B cell (primary cell): ENCODE results near the gene TMF1. TPM values are rescaled to one million over a fixed set of nuclear protein-coding genes. Genes with fewer than 3 reads are reported as not detected.

Experiments used
- ATAC-seq: fragments of 200-7000 bp; cut with Tn5 transposase; one replicate; pipeline ENCODE4 v1.10.0; 2021; ENCODE audit warnings: low read depth, mild to moderate bottlenecking, moderate number of reproducible peaks, moderate library complexity
- CTCF ChIA-PET: fragments of 350-600 bp; sonication (Branson Sonifier 250); formaldehyde crosslinking; loops from one replicate; lab custom pipeline; 2021; ENCODE audit warnings: antibody characterized with exemption, inconsistent platforms; lab: Charles Lee
- POLR2A ChIA-PET: fragments of 350-600 bp; sonication (Branson Sonifier 250); formaldehyde crosslinking; loops from one replicate; lab custom pipeline; 2021; ENCODE audit warnings: antibody characterized with exemption; lab: Charles Lee
- DNase-seq: peaks from one replicate; pipeline ENCODE4 v3.0.0; 2013
- H2AFZ ChIP-seq: 2 replicates; pipeline ENCODE4 v1.6.1; 2012; ENCODE audit warnings: mild to moderate bottlenecking, low read depth, low read length; ENCODE audit not compliant: insufficient read depth, poor library complexity, severe bottlenecking
- H3K27ac ChIP-seq, 2 donors: 1 replicate in 1 of 2; 2 replicates in 1 of 2; pipeline ENCODE4 v1.5.1; 2012 to 2013; ENCODE audit warnings: low read length in 2 of 2, mild to moderate bottlenecking in 2 of 2, moderate library complexity in 1 of 2
- H3K27me3 ChIP-seq, 4 experiments: fragments of 200-600 bp in 1 of 4; sonication (generic) in 1 of 4; replicated peaks in 1 of 4; 1 replicate in 2 of 4; 2 replicates in 2 of 4; pipeline versions ENCODE4 v1.6.1 to v1.7.0; 2013 to 2016; ENCODE audit warnings: low read length in 3 of 4, mild to moderate bottlenecking in 2 of 4, mixed read lengths in 1 of 4, moderate library complexity in 1 of 4; ENCODE audit not compliant: insufficient read depth in 4 of 4, control insufficient read depth in 3 of 4; ENCODE audit errors: control extremely low read depth in 1 of 4
- H3K36me3 ChIP-seq, 2 experiments: replicated peaks in 1 of 2; 1 replicate in 1 of 2; 2 replicates in 1 of 2; pipeline versions ENCODE4 v1.6.1 to v1.7.1; 2013; ENCODE audit warnings: low read length in 1 of 2; ENCODE audit not compliant: insufficient read depth in 2 of 2, control insufficient read depth in 1 of 2; ENCODE audit errors: control extremely low read depth in 1 of 2, extremely low read depth in 1 of 2
- H3K4me1 ChIP-seq, 2 donors: fragments of 200-600 bp in 1 of 2; sonication (generic) in 1 of 2; 1 replicate in 1 of 2; 2 replicates in 1 of 2; pipeline versions ENCODE4 v1.5.1 to v1.6.1; 2013 to 2017; ENCODE audit warnings: low read length in 2 of 2; ENCODE audit not compliant: control insufficient read depth in 2 of 2, insufficient read depth in 2 of 2
- H3K4me2 ChIP-seq: replicated peaks from 2 replicates; pipeline ENCODE3; 2012; ENCODE audit warnings: mild to moderate bottlenecking, low read depth, low read length; ENCODE audit not compliant: poor library complexity, severe bottlenecking
- H3K4me3 ChIP-seq, 5 experiments: fragments of 200-600 bp in 1 of 5; sonication (generic) in 1 of 5; 1 replicate in 3 of 5; 2 replicates in 2 of 5; pipeline versions ENCODE4 v1.5.1 to v1.7.0; 2011 to 2016; ENCODE audit warnings: low read length in 4 of 5, mild to moderate bottlenecking in 4 of 5, low read depth in 2 of 5, control low read depth in 1 of 5, moderate library complexity in 1 of 5; ENCODE audit not compliant: insufficient read depth in 1 of 5; ENCODE audit errors: control extremely low read depth in 1 of 5, extremely low read depth in 1 of 5
- H3K79me2 ChIP-seq: fragments of 200-600 bp; sonication (generic); one replicate; pipeline ENCODE4 v1.6.0; 2016; ENCODE audit warnings: low read length; ENCODE audit not compliant: control insufficient read depth, insufficient read depth
- H3K9ac ChIP-seq: fragments of 200-600 bp; sonication (generic); 2 replicates; pipeline ENCODE4 v1.6.1; 2017; ENCODE audit warnings: mild to moderate bottlenecking, low read length, moderate library complexity
- H3K9me3 ChIP-seq, 3 donors: one replicate each; pipeline versions ENCODE4 v1.6.1 to v1.7.1; 2013; ENCODE audit warnings: low read length in 2 of 3; ENCODE audit not compliant: control insufficient read depth in 2 of 3, insufficient read depth in 1 of 3; ENCODE audit errors: control extremely low read depth in 1 of 3
- H4K20me1 ChIP-seq: 2 replicates; pipeline ENCODE4 v1.6.0; 2012; ENCODE audit warnings: mild to moderate bottlenecking, low read length; ENCODE audit not compliant: insufficient read depth, control insufficient read depth, poor library complexity, severe bottlenecking
- H3K27ac Mint-ChIP-seq: one replicate; pipeline ENCODE4 v1.8.0; 2021; ENCODE audit warnings: mixed read lengths
- H3K27me3 Mint-ChIP-seq: one replicate; pipeline ENCODE4 v1.8.0; 2021; ENCODE audit warnings: mixed read lengths
- H3K4me1 Mint-ChIP-seq: one replicate; pipeline ENCODE4 v1.8.0; 2021; ENCODE audit warnings: mixed read lengths
- H3K4me3 Mint-ChIP-seq: one replicate; pipeline ENCODE4 v1.8.0; 2021; ENCODE audit warnings: mixed read lengths
- H3K9me3 Mint-ChIP-seq: one replicate; pipeline ENCODE4 v1.8.0; 2022; ENCODE audit warnings: mixed read lengths; ENCODE audit not compliant: insufficient read depth
- EZH2 ChIP-seq: IDR thresholded peaks from 2 replicates; pipeline ENCODE4 v1.6.1; 2012; ENCODE audit warnings: borderline replicate concordance, low read depth, mild to moderate bottlenecking, moderate library complexity, low read length; ENCODE audit not compliant: insufficient read depth, poor library complexity, severe bottlenecking
- WGBS: methylation state at CpG from one replicate; pipeline ENCODE4 v1.1.5; 2013; ENCODE audit warnings: missing lambda C conversion rate; ENCODE audit not compliant: insufficient coverage; 5-methylcytosine and 5-hydroxymethylcytosine counted together
- intact Hi-C: fragments of 100-400 bp; cut with micrococcal nuclease; formaldehyde crosslinking; loops from one replicate; pipeline ENCODE4 v1.10.0; 2022
- polyA plus RNA-seq: library from polyadenylated mRNA; depleted of rRNA; stranded (reverse); fragments of >200 nt; gene quantifications from 2 replicates; pipeline ENCODE4 v1.2.3, GENCODE V29; 2012
- total RNA-seq, 2 donors: library from RNA; stranded (reverse); fragments of 120-200 nt in 1 of 2; gene quantifications; 1 replicate in 1 of 2; 2 replicates in 1 of 2; pipeline versions ENCODE4 v1.2.3 to v1.2.4, GENCODE V29; 2013 to 2022
- TF ChIP-seq, protein P1 (sequence below): fragments of 200-600 bp; IDR thresholded peaks from one replicate; pipeline ENCODE4 v1.8.0; 2022; ENCODE audit warnings: antibody characterized with exemption, mild to moderate bottlenecking

Gene TMF1
- total and polyA plus RNA-seq, 2 donors (not counting 1 experiment from before 2014, with no cell fraction given), result 6.8 to 65.1 TPM

- H3K36me3 ChIP-seq, result peaks cover 10 to 33% of the 10 kb centered on the region in 2 experiments
- H4K20me1 ChIP-seq, result peaks cover 22% of the 10 kb centered on the region
- H3K4me3 ChIP-seq, result peak overlapping the region; percentile 86 to 96 (median 90)
- no peaks in the 10 kb centered on the region for H3K27me3 ChIP-seq
- H3K9me3 ChIP-seq, result no peaks in the 10 kb centered on the region
- peak overlapping the region; percentile 92 for H3K9ac ChIP-seq
- peak overlapping the region; percentile 96 for H3K27ac Mint-ChIP-seq
- no peak for DNase-seq
- POLR2A ChIA-PET, result interaction anchor here (0.8 to 1.7 kb wide), 5 partner anchors 27 to 39 kb away, joined by 4 to 9 read pairs (median 7); partner anchors contain the start of gene ARL6IP5
- H3K27ac ChIP-seq, result peak overlapping the region; percentile 92
- peaks cover 56% of the 10 kb centered on the region for H3K79me2 ChIP-seq
- WGBS, result 3% methylated on average over 5 of the region's 9 CpGs
- peak overlapping the region; percentile 94 for H3K4me3 Mint-ChIP-seq
- TF ChIP-seq, protein P1, sequence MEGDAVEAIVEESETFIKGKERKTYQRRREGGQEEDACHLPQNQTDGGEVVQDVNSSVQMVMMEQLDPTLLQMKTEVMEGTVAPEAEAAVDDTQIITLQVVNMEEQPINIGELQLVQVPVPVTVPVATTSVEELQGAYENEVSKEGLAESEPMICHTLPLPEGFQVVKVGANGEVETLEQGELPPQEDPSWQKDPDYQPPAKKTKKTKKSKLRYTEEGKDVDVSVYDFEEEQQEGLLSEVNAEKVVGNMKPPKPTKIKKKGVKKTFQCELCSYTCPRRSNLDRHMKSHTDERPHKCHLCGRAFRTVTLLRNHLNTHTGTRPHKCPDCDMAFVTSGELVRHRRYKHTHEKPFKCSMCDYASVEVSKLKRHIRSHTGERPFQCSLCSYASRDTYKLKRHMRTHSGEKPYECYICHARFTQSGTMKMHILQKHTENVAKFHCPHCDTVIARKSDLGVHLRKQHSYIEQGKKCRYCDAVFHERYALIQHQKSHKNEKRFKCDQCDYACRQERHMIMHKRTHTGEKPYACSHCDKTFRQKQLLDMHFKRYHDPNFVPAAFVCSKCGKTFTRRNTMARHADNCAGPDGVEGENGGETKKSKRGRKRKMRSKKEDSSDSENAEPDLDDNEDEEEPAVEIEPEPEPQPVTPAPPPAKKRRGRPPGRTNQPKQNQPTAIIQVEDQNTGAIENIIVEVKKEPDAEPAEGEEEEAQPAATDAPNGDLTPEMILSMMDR, result no peak
- TF ChIP-seq EZH2, result no peak
- CTCF ChIA-PET, result interaction anchor here (0.5 to 2.9 kb wide), 8 partner anchors 23 to 310 kb away, joined by 4 to 20 read pairs (median 6); partner anchors contain the start of genes ARL6IP5 and EOGT
- peak; percentile 1 for ATAC-seq
- intact Hi-C loops, result loop anchor here (1.0 to 2.0 kb wide), 3 partner anchors 28 to 40 kb away; partner anchors contain the start of genes ARL6IP5, EOGT and UBA3
- H3K4me2 ChIP-seq, result peak overlapping the region; percentile 77
- peak overlapping the region; percentile 81 for H2AFZ ChIP-seq
- no peaks in the 10 kb centered on the region for H3K9me3 Mint-ChIP-seq
- peaks cover 13 to 27% of the 10 kb centered on the region in 2 donors for H3K4me1 ChIP-seq
- H3K27me3 Mint-ChIP-seq, result no peaks in the 10 kb centered on the region
- H3K4me1 Mint-ChIP-seq, result peaks cover 46% of the 10 kb centered on the region
Measured at GRCh38 chr3:69052472-69052898, 352 bp upstream of the TMF1 start.

GRCh38 chr3:69048990-69049389, 3.1 kb downstream of the TMF1 start:
- TF ChIP-seq EZH2, result no peak
- TF ChIP-seq, protein P1, result no peak
- H3K4me3 Mint-ChIP-seq, result peak overlapping the region; percentile 2
- intact Hi-C loops, result no loop called here
- no peaks in the 10 kb centered on the region for H3K27me3 Mint-ChIP-seq
- CTCF ChIA-PET, result interaction anchor here (1.2 to 1.5 kb wide), 2 partner anchors 14 to 35 kb away, joined by 3 read pairs; partner anchors contain the start of gene EOGT
- Histone ChIP-seq H3K4me2 (no peak overlapping the region), H3K9me3 (no peaks in the 10 kb centered on the region), H3K4me1 (peaks cover 13 to 29% of the 10 kb centered on the region in 2 donors), H3K9ac (no peak overlapping the region), H3K27ac (peak overlapping the region in 1 of 2 donors; percentile 46), H2AFZ (no peak overlapping the region), H4K20me1 (peaks cover 22% of the 10 kb centered on the region), H3K36me3 (peaks cover 14 to 40% of the 10 kb centered on the region in 2 experiments), H3K79me2 (peaks cover 80% of the 10 kb centered on the region), H3K27me3 (no peaks in the 10 kb centered on the region), H3K4me3 (no peak overlapping the region)
- DNase-seq, result no peak
- no CpG with 5 or more reads among the region's 2 CpGs for WGBS
- no peak for ATAC-seq
- POLR2A ChIA-PET, result interaction anchor here (0.6 kb wide), 1 partner anchor 25 kb away, joined by 12 read pairs; no protein-coding TSS in a partner anchor
- H3K4me1 Mint-ChIP-seq, result peaks cover 45% of the 10 kb centered on the region
- H3K9me3 Mint-ChIP-seq, result no peaks in the 10 kb centered on the region
- H3K27ac Mint-ChIP-seq, result no peak overlapping the region
